Psoas muscle (tissue), 8 donors: ENCODE results near the gene TM9SF1. TPM values are rescaled to one million over a fixed set of nuclear protein-coding genes. Genes with fewer than 3 reads are reported as not detected.

Source experiments
- ATAC-seq, 4 donors: fragments of 200-7000 bp; cut with Tn5 transposase; one replicate each; pipeline ENCODE4 v1.9.1; 2020; ENCODE audit warnings: moderate library complexity in 3 of 4, mild to moderate bottlenecking in 2 of 4
- DNase-seq, 2 donors: peaks; one replicate each; pipeline ENCODE4 v3.0.0-alpha.2; 2020
- H3K27ac ChIP-seq: fragments of 200-600 bp; one replicate; pipeline ENCODE4 v1.8.0; 2022
- H3K27me3 ChIP-seq, 3 donors: fragments of 200-600 bp in 1 of 3; one replicate each; pipeline versions ENCODE4 v1.6.1 to v1.8.0; 2013 to 2022; ENCODE audit warnings: low read length in 2 of 3, mild to moderate bottlenecking in 2 of 3, moderate library complexity in 1 of 3; ENCODE audit not compliant: insufficient read depth in 3 of 3
- H3K36me3 ChIP-seq, 2 donors: fragments of 200-600 bp in 1 of 2; one replicate each; pipeline versions ENCODE4 v1.6.1 to v1.8.0; 2013 to 2022; ENCODE audit warnings: low read depth in 1 of 2, mild to moderate bottlenecking in 1 of 2, moderate library complexity in 1 of 2; ENCODE audit not compliant: insufficient read depth in 1 of 2
- H3K4me1 ChIP-seq: fragments of 200-600 bp; one replicate; pipeline ENCODE4 v1.8.0; 2022
- H3K4me3 ChIP-seq: fragments of 200-600 bp; one replicate; pipeline ENCODE4 v1.8.0; 2022; ENCODE audit warnings: mild to moderate bottlenecking
- H3K9me3 ChIP-seq: fragments of 200-600 bp; one replicate; pipeline ENCODE4 v1.8.0; 2022
- WGBS, 3 donors: extraction: QIAGEN DNeasy Blood & Tissue Kit; methylation state at CpG; one replicate each; pipeline versions ENCODE4 v1.1.6 to v1.1.7; 2013; 5-methylcytosine and 5-hydroxymethylcytosine counted together
- intact Hi-C, 2 donors: fragments of 100-400 bp; cut with DNase I; formaldehyde crosslinking; loops; one replicate each; pipeline versions ENCODE4 v1.11.0 to v1.14.2; 2022
- polyA plus RNA-seq, 3 donors: library from polyadenylated mRNA; stranded (reverse); fragments of 200-250 nt; gene quantifications; one replicate each; pipeline ENCODE4 v1.2.3, GENCODE V29; 2013
- total RNA-seq, 4 donors: library from RNA; stranded (reverse); fragmentation: NEBNext Ultra II Directional in 2 of 4; extraction: Animal tissue kit (Norgen Biotek cat#: 25700) in 2 of 4; gene quantifications; one replicate each; pipeline versions ENCODE4 v1.2.1 to v1.2.4, GENCODE V29; 2021 to 2023
- TF ChIP-seq, protein P1 (sequence below): fragments of 200-600 bp; IDR thresholded peaks from one replicate; pipeline ENCODE4 v1.8.0; 2022; ENCODE audit warnings: antibody characterized with exemption
- donor health status: healthy with polysubstance abuse.
- donor health status: DM: no; HTN: no; CAD: no; lungs with moderate emphysema.
- donor health status: Bipolar disorder and iron deficiency.
- donor health status: healthy.
- donor health status: DM: yes; HTN: yes; CAD: no.
- donor health status: DM: no; HTN: no; CAD: no.
- donor health status: DM: no; HTN: no; CAD: no.
- donor health status: DM: yes; HTN: yes; CAD: no.

TM9SF1 gene
- total and polyA plus RNA-seq, 7 donors, result 21.0 to 43.4 (median 22.0) TPM

DNA sequence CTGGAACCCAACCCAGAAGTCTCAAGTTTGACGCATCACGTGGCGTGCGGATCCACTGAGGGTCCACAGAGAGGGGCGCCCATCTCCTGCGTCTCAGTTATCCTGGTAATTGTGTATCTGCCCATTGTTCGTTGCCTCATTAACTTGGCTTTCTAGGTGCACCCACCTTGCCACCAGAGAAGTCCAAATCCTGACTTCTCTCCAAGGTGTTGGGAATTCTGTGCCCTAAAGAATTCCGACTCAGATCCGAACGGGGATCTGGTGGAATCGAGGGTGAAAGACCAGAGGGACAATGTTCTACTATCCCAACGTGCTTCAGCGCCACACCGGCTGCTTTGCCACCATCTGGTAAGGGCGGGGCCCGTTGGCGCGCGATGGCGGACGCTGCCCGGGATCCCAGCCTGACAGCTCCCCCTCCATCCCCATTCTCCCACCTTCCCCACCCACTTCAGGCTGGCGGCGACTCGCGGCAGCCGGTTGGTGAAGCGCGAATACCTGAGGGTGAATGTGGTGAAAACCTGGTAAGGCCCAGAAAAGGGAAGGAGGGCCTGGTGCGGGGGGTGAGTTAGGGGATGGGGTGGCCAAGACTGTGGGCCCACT is 22.9 kb downstream of the TM9SF1 start:
- DNase-seq, result peak in 1 of 2 donors; percentile 46
- 20 to 27% (median 23%) methylated on average over 30 of the region's 30 CpGs for WGBS, 3 donors
- intact Hi-C loops, result no loop called here
- ATAC-seq, result peak; percentile 2 to 37 (median 22)
- H3K4me3 ChIP-seq, result peak overlapping the region; percentile 40
- no peak overlapping the region for H3K27ac ChIP-seq
- H3K27me3 ChIP-seq, result peaks cover 0 to 36% (median 0%) of the 10 kb centered on the region in 3 donors
- peaks cover 11% of the 10 kb centered on the region for H3K4me1 ChIP-seq
- TF ChIP-seq, protein P1, sequence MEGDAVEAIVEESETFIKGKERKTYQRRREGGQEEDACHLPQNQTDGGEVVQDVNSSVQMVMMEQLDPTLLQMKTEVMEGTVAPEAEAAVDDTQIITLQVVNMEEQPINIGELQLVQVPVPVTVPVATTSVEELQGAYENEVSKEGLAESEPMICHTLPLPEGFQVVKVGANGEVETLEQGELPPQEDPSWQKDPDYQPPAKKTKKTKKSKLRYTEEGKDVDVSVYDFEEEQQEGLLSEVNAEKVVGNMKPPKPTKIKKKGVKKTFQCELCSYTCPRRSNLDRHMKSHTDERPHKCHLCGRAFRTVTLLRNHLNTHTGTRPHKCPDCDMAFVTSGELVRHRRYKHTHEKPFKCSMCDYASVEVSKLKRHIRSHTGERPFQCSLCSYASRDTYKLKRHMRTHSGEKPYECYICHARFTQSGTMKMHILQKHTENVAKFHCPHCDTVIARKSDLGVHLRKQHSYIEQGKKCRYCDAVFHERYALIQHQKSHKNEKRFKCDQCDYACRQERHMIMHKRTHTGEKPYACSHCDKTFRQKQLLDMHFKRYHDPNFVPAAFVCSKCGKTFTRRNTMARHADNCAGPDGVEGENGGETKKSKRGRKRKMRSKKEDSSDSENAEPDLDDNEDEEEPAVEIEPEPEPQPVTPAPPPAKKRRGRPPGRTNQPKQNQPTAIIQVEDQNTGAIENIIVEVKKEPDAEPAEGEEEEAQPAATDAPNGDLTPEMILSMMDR, result no peak
- peaks cover 0 to 16% of the 10 kb centered on the region in 2 donors for H3K36me3 ChIP-seq
- H3K9me3 ChIP-seq, result no peaks in the 10 kb centered on the region

DNA sequence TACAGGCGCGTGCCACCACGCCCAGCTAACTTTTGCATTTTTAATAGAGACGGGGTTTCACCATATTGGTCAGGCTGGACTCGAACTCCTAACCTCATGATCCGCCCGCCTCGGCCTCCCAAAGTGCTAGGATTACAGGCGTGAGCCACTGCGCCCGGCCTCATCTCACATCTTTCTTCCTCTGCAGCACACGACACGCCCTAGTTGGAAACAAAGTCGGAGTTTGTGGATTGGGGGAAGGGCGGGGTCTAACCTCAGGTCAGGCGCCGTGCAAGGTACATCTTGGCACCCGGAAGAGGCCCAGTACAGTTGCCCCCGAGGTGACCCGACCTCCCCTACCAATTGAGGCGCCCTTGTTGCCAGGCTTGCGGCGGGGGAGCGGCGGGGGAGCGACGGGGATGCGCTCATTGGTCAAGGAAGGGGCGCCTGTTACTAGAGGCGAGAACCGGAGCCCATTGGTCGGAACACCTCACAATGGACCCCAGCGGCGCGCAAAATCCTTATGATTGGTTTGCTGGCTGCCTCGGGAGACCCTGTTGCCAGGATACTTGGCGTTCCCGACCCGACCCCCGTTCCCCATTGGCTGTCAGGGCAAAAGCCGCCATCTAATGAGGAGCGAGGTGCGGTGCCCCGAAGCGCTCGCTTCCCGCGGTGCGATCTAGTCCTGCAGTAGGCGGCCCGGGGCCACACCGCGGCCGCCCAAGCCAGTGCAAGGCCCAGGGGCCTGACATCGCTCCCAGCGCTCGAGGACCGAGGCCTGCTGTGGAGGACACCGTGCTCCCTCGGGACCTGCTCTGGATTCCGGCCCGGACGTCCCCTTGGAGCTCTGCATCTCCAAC is 23.6 kb downstream of the TM9SF1 start, which contains the start of gene REC8:
REC8 (plus strand) TSS at position 659 of the 839 bp plus-strand sequence. CDS start 473 bp downstream, outside the sequence.
- Histone ChIP-seq H3K4me3 (peak within 1 kb of the TSS; percentile 40), H3K9me3 (no peaks in the 10 kb centered on the region), H3K27me3 (peaks cover 0 to 36% (median 0%) of the 10 kb centered on the region in 3 donors), H3K4me1 (peaks cover 11% of the 10 kb centered on the region), H3K36me3 (peaks cover 3 to 16% of the 10 kb centered on the region in 2 donors), H3K27ac (no peak within 1 kb of the TSS)
- 7 to 11% (median 11%) methylated on average over 62 to 63 of the region's 63 CpGs for WGBS, 3 donors
- intact Hi-C loops, result no loop called here
- TF ChIP-seq, protein P1, result no peak
- ATAC-seq, result peak; percentile 37 to 69 (median 65)
- DNase-seq, result peak; percentile 57 to 79

DNA sequence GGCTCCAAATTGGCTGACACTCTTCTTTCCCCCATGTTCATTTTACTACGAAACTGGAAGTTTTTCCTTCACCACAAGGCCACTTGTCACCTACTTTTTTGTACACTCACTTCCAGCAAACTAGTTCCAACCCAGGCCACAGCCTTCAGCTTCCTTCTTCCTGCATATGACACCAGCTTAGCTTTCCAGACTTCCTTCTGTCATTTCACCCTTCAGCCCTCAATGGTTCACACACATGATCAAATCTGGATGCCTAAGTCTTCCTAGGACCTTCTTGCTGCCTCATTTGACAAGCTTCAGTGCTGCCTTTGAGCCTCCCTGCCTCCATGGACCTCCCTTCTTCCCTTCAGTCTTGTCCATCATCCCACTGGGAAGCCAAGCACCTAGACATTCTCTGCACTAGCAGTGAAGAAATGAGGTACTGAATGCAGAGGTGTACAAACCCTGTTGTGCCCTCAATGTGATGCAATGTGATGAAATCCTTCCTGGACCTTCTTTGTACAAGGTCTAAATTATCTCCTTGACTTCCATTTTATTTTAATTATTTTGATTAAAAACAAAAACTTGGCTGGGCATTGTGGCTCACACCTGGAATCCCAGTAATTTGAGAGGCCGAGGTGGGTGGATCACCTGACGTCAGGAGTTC is 27.6 kb downstream of the TM9SF1 start:
- intact Hi-C loops, result no loop called here
- Histone ChIP-seq H3K4me3 (no peak overlapping the region), H3K9me3 (no peaks in the 10 kb centered on the region), H3K4me1 (peaks cover 12% of the 10 kb centered on the region), H3K36me3 (peaks cover 13 to 50% of the 10 kb centered on the region in 2 donors), H3K27ac (no peak overlapping the region), H3K27me3 (peaks cover 0 to 32% (median 0%) of the 10 kb centered on the region in 3 donors)
- TF ChIP-seq, protein P1, result no peak
- WGBS, 3 donors, result 85 to 95% (median 88%) methylated on average over 3 of the region's 3 CpGs
- DNase-seq, result no peak
- no peak for ATAC-seq

DNA sequence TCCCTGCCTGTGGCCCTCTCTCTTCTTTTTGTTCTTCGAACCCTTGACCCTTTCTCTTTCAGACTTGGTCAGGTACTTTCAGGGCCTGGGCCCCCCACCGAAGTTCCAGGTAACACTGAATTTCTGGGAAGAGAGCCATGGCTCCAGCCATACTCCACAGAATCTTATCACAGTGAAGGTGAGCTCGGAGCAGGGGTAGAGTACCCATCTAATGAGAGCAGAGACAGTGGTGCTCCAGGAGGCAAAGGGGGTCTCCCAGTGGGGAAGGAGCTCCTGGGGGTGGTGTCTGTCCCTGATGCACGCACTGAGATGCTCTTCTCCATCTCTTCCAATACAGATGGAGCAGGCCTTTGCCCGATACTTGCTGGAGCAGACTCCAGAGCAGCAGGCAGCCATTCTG is 29.5 kb downstream of the TM9SF1 start:
- 87 to 96% (median 93%) methylated on average over 5 of the region's 5 CpGs for WGBS, 3 donors
- DNase-seq, result no peak
- H3K36me3 ChIP-seq, result peaks cover 13 to 52% of the 10 kb centered on the region in 2 donors
- no peak for ATAC-seq
- peaks cover 0 to 14% (median 0%) of the 10 kb centered on the region in 3 donors for H3K27me3 ChIP-seq
- no peak overlapping the region for H3K27ac ChIP-seq
- TF ChIP-seq, protein P1, result no peak
- intact Hi-C loops, result no loop called here
- H3K9me3 ChIP-seq, result no peaks in the 10 kb centered on the region
- peaks cover 16% of the 10 kb centered on the region for H3K4me1 ChIP-seq
- no peak overlapping the region for H3K4me3 ChIP-seq
